GM21515 (cell line): ENCODE measurements around the gene TUBB8.
"Not testable (repeated sequence)": the region's sequence is repeated elsewhere in the genome, so short reads cannot be mapped to it uniquely, and the experiment has no call there.

ENCODE experiments used
- ATAC-seq: cut with Tn5 transposase; IDR thresholded peaks from one replicate; pipeline ENCODE4 v1.9.1; 2021; ENCODE audit not compliant: unreplicated experiment

Gene TUBB8

GRCh38 chr10:48996-49395 is at the start of gene TUBB8:
Gene TUBB8 (minus strand): TSS chr10:49296. CDS start chr10:49238, 58 bp downstream.
- no peak for ATAC-seq

GRCh38 chr10:96466-96865 is 47.4 kb upstream of the TUBB8 start:
- ATAC-seq = no peak

- ATAC-seq = no peak
These were observed 46.4 kb upstream of the TUBB8 start for GRCh38 chr10:95356-96115.

- no peak for ATAC-seq
These were observed 45.5 kb upstream of the TUBB8 start for GRCh38 chr10:94613-95012.

- ATAC-seq = no peak
These were observed 43.8 kb upstream of the TUBB8 start for GRCh38 chr10:92846-93245.

- no peak for ATAC-seq
These were observed 43.1 kb upstream of the TUBB8 start for GRCh38 chr10:92153-92552.

- ATAC-seq = no peak
These were observed 42.2 kb upstream of the TUBB8 start for GRCh38 chr10:91313-91712.

- ATAC-seq = no peak
These were observed 41.1 kb upstream of the TUBB8 start for GRCh38 chr10:90161-90560.

GRCh38 chr10:89248-89647 is 40.2 kb upstream of the TUBB8 start:
- no peak for ATAC-seq

GRCh38 chr10:88253-88652 is 39.2 kb upstream of the TUBB8 start:
- ATAC-seq = no peak

- no peak for ATAC-seq
These were observed 38.3 kb upstream of the TUBB8 start for GRCh38 chr10:87177-88080.

- no peak for ATAC-seq
These were observed 36.9 kb upstream of the TUBB8 start for GRCh38 chr10:86031-86430.

GRCh38 chr10:85044-85443 is 35.9 kb upstream of the TUBB8 start:
- ATAC-seq = no peak

- no peak for ATAC-seq
These were observed 34.9 kb upstream of the TUBB8 start for GRCh38 chr10:83930-84530.

- ATAC-seq = no peak
These were observed 31.5 kb upstream of the TUBB8 start for GRCh38 chr10:80477-81105.

GRCh38 chr10:79532-80215 is 30.6 kb upstream of the TUBB8 start:
- no peak for ATAC-seq

- ATAC-seq = no peak
These were observed 29.5 kb upstream of the TUBB8 start for GRCh38 chr10:78556-78955.

- not testable (repeated sequence) for ATAC-seq
These were observed 25.1 kb upstream of the TUBB8 start for GRCh38 chr10:74266-74621.

- not testable (repeated sequence) for ATAC-seq
These were observed 24.6 kb upstream of the TUBB8 start for GRCh38 chr10:73543-74265.

- ATAC-seq = not testable (repeated sequence)
These were observed 19.1 kb upstream of the TUBB8 start for GRCh38 chr10:68156-68555.
